HT-29 (cell line): ENCODE data around the gene ZFYVE9. TPM values are rescaled to one million over a fixed set of nuclear protein-coding genes. Genes with fewer than 3 reads are reported as not detected.

Experiments used
- DNase-seq: peaks from one replicate; pipeline ENCODE4 v3.0.0-alpha.2; 2015; ENCODE audit warnings: low spot score
- total RNA-seq: library from RNA; depleted of rRNA; stranded (reverse); fragments of >200 nt; shearing (Covaris generic); gene quantifications from 2 replicates; pipeline ENCODE4 v1.2.3, GENCODE V29; 2014

ZFYVE9 gene
- total RNA-seq, 1 experiment from 2014 or later = 6.3 TPM

DNA sequence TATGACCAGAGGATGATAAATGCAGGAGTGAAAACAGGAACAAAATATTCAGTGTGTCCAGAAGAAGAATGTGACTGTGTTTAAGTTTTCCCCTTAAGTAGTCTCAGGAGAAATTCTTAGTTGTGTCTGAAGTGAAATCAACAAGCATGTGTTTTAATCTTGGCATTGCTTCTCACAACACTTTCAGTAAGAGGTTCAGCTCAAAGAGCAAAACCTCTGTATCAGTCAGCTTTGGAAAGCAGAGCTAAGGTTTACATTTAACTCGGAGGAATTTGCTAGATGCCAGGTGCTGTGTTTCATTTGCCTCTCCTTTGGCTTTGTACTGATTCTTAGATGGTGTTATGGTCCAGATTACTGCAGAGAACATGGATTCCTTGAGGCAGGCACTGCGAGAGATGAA lies 195.6 kb downstream of the ZFYVE9 start:
- DNase-seq = no peak

DNA sequence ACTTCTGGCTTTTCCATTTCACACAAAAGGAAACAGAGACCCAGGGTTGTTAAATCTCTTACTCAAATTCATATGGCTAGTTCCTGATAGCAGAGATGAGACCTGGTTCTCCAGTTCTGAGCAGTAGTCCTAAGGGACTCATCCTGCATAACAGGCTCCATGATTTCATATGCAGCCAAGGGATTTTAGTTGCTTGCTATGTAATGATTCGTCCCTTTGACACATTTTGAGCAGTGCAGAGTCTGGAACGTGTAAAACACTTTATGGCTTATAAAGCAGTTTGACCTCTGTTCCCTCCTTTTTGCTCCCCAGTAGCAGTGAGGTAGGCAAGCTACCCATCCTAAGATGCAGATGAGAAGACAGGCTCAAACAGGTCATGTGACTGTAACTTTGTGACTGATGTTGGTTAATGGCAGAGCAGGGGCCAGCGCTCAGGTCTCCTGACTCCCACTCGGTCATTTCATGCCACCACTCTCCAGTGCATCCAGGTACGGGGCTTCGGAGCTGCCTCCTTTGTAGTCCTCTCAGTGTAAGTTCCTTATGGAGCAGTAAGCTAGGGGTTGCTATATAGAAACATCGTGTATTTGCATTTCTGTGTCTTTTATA lies 199.9 kb downstream of the ZFYVE9 start:
- DNase-seq = no peak

- DNase-seq = no peak
Observed at GRCh38 chr1:52343979-52344378, 202.1 kb downstream of the ZFYVE9 start.

GRCh38 chr1:52345252-52345651 lies 203.4 kb downstream of the ZFYVE9 start:
- DNase-seq = no peak

- DNase-seq = no peak
Observed at GRCh38 chr1:52346653-52347052, 204.8 kb downstream of the ZFYVE9 start.

GRCh38 chr1:52348704-52349300 lies 206.9 kb downstream of the ZFYVE9 start:
- DNase-seq = peak; percentile 46

DNA sequence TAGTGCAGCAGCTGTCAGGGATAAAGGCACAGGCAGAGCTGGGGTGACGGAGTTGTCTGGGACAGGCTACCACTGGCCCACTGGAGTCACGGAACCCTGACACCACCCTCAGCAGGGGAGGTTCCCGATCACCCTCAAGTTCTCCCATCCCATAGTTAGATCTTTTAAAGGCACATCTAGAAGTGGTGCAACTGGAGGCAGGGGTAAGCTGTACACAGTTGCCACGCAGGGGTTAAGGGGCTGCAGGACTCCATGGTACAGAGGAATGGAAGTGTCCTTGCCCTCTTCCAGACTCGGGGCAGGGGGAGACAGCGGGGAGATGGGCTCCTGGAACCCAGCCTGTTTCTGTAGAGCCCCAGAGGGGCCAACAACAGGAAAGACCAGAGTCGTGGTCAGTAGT lies 210.8 kb downstream of the ZFYVE9 start:
- no peak for DNase-seq

DNA sequence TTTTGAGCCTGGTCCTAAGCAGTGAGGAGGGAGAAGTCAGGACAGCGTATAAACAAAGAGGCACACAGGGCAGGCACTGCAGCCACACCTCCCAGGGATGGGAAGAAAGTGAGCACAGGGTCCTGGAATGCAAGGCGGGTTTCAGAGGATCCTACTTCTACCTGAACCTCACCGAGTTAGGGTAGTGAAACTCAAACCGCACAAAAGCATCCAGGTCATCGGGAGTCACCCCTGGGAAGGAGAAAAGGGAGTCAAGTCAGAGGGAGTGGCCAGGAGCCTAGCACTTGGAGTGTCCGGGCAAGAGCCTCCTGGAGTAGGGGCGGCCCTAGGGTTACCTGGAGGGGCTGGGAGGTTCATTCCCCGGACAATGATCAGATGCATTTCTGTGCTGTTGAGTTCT lies 213.5 kb downstream of the ZFYVE9 start:
- DNase-seq = no peak

DNA sequence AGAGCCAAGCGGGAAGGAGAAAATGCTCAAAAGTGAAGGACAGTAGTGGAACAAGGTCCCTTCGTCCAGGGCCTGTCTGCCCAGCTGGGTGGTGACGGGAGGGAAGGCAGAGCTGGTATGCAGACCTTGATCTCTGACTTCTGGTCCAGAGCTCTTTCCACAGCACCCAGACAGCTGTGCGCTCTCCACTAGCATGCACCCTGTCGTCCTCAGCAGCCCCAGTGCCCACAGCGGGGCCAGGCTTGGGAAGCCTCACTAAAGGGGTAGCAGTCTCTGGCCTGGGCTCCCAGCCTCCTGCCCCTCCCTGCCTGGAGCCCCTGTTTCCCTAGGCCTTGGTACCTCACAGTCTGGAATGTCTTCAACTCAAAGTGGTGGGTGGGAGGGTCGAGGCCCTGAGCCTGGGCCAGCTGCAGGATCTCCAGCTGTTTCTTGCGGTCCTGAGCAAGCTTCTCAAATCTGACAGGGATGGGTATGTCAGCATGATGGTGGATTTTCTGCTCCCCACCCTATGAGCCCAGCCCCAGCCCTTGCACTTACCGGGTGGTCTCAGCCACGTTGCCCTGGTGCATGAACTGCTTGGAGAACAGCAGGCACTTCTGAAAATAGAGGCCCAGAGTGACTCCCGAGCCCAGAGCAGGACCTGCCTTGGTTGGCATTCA lies 214.1 kb downstream of the ZFYVE9 start:
- DNase-seq = no peak

- no peak for DNase-seq
Observed at GRCh38 chr1:52356818-52357355, 215.0 kb downstream of the ZFYVE9 start.

DNA sequence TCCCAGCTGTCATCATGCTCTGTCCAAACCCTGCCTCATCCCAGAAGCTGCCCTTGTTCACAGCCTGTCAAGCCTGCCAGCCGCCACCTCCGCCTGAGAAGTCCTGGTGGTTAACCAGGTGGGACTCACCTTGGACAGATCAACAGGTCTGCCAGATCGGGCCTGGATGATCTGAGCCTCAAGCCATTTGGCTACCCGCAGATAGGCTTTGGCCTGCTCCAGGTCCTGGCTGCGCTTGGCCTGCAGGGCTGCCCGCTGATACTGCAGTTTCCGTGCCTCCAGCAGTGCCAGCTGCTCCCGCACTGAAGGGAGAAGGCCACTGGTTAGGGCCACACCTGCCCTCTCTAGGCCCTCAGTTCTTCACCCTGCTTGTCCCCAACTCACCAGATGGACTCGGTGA lies 215.5 kb downstream of the ZFYVE9 start:
- DNase-seq = no peak

DNA sequence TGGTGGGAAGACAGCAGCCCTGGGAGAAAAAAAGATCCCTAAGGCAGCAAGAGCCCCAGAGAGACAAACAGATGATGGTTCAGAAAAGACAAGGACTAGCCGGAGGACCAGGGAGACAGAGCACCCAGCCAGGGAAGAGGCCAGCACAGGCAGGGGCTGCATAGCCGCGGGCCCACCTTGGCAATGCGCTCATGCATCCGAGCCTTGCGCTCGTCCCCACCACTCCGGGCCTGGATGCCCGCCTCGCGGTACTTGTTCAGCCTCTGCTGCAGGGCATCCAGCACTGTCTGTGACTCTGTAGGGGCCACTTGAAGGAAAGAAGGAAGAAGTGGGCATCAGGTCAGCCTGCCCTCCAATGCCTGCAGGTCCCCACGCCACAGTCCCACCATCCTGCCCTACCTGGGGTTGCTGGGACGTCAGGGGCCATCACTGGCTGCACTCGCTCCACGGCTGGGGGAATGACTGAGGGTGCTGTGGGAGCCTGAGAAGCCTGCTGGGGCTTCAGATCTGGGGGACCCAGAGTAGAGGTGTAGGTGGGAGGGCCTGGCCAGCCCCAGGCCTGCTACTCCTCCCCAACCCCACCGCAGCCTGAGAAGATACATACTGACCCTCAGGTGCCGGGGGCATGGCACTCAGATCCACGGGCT lies 217.1 kb downstream of the ZFYVE9 start:
- DNase-seq = no peak

DNA sequence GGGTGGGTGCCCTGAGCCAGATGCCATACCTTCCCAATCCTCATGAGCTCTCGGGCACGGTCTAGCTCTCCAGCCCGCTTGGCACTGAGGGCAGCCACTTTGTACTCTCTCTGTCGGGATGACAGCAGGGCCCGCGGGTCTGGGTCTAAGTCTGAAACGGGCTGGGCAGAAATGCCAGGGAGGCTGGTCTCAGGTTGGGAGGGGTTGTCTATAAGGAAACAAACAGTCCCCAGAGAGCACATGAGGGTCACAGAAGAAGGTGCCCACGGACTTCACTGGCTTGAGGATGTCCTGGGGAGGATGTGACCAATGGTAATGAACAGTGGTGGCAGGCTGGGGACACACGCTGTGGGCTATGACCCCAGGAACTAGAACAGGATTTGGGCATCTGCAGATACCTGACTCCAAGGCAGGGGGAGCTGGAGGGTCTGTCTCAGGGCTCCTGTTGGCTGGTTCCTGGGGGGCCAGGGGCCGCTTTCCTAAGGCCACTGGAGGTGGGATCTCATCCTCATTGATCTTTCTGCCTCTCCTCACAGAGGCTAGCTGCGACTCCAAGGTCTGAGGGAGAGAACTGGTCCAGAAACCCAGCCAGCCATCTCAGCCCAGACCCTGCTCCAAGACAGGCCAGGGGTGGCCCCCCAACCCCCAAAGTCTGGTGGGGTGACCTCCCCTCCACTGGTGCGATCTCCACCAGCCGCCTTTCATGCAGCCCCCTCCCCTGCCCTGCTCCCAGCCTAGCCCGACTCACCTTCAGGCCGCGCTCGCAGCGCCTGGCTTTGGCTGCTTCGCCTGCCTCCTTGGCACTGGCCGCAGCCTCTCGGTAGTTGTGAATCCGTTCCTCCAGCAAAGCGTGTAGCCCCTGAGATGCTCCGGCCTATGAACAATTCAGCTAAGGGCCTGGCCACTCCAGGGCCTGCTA lies 218.0 kb downstream of the ZFYVE9 start:
- DNase-seq = no peak

DNA sequence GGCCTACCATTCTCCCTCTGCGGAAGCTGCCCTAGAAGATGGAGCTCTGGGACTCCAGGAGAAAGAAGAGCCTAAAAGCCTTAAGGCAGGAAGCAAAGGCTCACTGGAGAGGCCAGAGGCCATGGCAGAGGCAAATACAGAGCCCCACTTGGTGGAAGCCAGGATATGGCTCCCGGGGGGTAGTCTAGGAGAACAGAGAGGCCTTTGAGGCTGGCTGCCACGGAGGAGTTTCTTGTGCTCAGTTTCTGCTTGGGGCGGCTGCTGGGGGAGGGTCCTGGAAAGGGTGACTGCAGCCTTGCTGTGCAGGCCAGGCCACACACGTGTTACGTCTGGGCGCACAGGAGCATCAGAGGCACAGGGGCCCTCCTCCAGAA lies 218.7 kb downstream of the ZFYVE9 start:
- DNase-seq = no peak

- DNase-seq = no peak
Observed at GRCh38 chr1:52364235-52364839, 222.4 kb downstream of the ZFYVE9 start.

DNA sequence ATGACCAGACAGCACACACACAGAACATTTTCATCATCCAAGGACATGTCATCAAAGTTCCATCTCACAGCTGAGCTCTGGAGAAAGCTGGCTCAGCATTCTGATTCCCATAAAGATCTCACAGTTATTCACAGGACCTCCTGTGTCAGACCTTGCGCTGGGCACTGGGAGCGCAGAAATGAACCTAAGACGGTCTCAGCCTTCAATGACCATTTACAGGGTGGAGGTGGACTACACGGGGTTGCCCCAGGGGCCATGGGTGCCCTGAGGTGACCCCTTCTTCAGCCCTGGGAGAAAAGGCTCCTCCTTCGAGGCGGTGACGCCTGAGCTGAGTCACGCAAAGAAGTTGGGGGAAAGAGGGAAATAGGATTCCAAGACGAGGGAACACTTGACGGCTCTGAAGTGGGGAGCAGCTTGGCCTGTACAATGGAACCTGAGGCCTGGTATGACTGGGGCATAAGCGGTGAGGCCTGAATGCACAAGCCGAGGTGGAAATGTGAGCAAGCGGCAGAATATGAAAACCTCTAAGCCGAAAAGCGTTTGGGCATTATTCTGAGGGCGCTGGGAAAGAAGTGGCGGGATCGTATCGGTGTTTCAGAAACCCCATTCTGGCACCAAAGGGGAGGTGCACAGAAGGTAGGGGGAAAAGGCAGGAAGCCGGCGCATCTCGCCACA lies 223.3 kb downstream of the ZFYVE9 start:
- peak; percentile 67 for DNase-seq

- DNase-seq = peak; percentile 98
Observed at GRCh38 chr1:52365746-52366516, 224.0 kb downstream of the ZFYVE9 start, which contains the start of gene CC2D1B. TSS of gene CC2D1B (minus strand) at chr1:52366205. CDS start at chr1:52364620, 1,585 bp downstream.

DNA sequence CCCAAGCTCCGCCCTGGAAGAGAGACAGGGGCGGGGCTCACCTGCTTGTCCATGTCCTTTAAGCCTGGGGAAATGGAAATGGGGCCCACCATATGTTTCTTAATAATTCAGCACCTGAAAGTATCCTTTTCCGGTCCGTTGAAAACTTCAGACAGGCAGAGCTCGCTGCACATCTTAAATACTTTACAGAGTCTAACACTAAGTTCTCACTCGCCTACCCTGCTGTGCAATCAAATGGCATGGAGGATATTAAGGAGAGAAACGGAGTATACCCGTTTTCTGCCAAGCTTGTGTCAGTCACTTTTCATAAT lies 224.6 kb downstream of the ZFYVE9 start:
- DNase-seq = no peak

DNA sequence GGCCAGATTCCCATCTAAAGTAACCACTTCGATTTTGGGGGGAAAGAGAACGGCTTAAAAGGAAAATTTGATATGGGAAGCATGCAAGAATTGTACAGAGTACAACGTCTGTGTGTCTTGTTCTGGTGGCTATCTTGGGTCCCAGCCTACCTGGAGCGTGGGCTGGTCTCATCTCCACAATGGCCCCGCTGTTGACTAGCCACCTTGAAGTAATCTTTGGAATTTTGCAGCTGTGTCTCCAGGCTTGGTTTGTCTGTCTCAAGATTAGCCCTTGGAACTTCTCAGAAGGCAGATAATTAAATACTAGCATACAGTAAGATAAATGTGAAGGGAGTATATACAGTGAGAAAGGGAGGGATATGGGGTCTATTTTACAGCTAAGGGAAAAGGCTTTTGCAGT lies 225.4 kb downstream of the ZFYVE9 start:
- DNase-seq = no peak
